SU-DHL-6 (cell line): ENCODE results near the gene SPTBN1.

Source experiments
- CTCF ChIP-seq: fragments of 200-600 bp; sonication (generic); IDR thresholded peaks from one replicate; pipeline ENCODE4 v1.5.1; 2017; ENCODE audit warnings: antibody characterized with exemption, mild to moderate bottlenecking, low read length, moderate library complexity; ENCODE audit not compliant: insufficient read depth, poor library complexity, severe bottlenecking
- EZH2phosphoT487 ChIP-seq: fragments of 200-600 bp; sonication (generic), shearing (Covaris generic); conservative IDR thresholded peaks from 2 replicates; pipeline ENCODE4 v1.6.1; 2018; ENCODE audit warnings: mild to moderate bottlenecking, antibody characterized with exemption, low read length, moderate library complexity, mixed read lengths

GRCh38 chr2:54644236-54644635 lies 188.1 kb downstream of the SPTBN1 start:
- TF ChIP-seq CTCF (no peak), EZH2phosphoT487 (no peak)
